OCI-LY3 (cell line): ENCODE data around the gene PHTF1.

ENCODE experiments used
- CTCF ChIP-seq: fragments of 200-600, 300-600 bp; sonication (generic); IDR thresholded peaks from 2 replicates; pipeline ENCODE4 v1.5.1; 2014; ENCODE audit warnings: antibody characterized with exemption, low read length, low read depth
- EZH2phosphoT487 ChIP-seq: fragments of 200-600 bp; shearing (Covaris generic); IDR thresholded peaks from 2 replicates; pipeline ENCODE4 v1.6.1; 2018; ENCODE audit warnings: antibody characterized with exemption, mixed run types, low read depth

- TF ChIP-seq CTCF (no peak), EZH2phosphoT487 (no peak)
These were observed 94.2 kb downstream of the PHTF1 start for GRCh38 chr1:113665071-113665470.
